HEK293 (cell line): ENCODE results near the gene TAAR6.
A peak's percentile ranks its signal among the peaks of the same experiment; 100 is the strongest.

ENCODE experiments used
- CTCF ChIA-PET: fragments of 350-600 bp; formaldehyde crosslinking; extraction: SDS; loops from one replicate; lab custom pipeline; 2021; ENCODE audit warnings: antibody characterized with exemption; lab: Yijun Ruan, JAX
- POLR2A ChIA-PET: fragments of 300-600 bp; formaldehyde crosslinking; extraction: SDS; loops from one replicate; lab custom pipeline; 2020; ENCODE audit warnings: antibody characterized with exemption, inconsistent platforms; lab: Yijun Ruan, JAX
- H3K27ac ChIP-seq: fragments of 200-500 bp; sonication (Bioruptor generic); 2 replicates; pipeline ENCODE4 v1.5.1; 2014; ENCODE audit warnings: low read depth, low read length, control low read depth, inconsistent platforms; ENCODE audit errors: extremely low read depth
- H3K36me3 ChIP-seq, 2 experiments: fragments of 200-500 bp in 1 of 2; sonication (Bioruptor generic) in 1 of 2; 1 replicate in 1 of 2; 2 replicates in 1 of 2; pipeline ENCODE4 v1.5.1; 2014 to 2017; ENCODE audit warnings: inconsistent platforms in 2 of 2, low read length in 2 of 2; ENCODE audit not compliant: control insufficient read depth in 2 of 2, insufficient read depth in 1 of 2
- H3K4me1 ChIP-seq: fragments of 200-500 bp; sonication (Bioruptor generic); 2 replicates; pipeline ENCODE4 v1.5.1; 2014; ENCODE audit warnings: mild to moderate bottlenecking, low read length, inconsistent platforms; ENCODE audit not compliant: control insufficient read depth, insufficient read depth
- H3K4me3 ChIP-seq: 2 replicates; pipeline ENCODE4 v1.5.1; 2011; ENCODE audit warnings: low read depth, mild to moderate bottlenecking, control low read depth, low read length, moderate library complexity
- H3K9me3 ChIP-seq: fragments of 200-500 bp; sonication (Bioruptor generic); 2 replicates; pipeline ENCODE4 v1.5.1; 2014; ENCODE audit warnings: low read depth, low read length, inconsistent platforms; ENCODE audit not compliant: control insufficient read depth, insufficient read depth
- HOXA7 ChIP-seq: sonication (generic); formaldehyde crosslinking; IDR thresholded peaks from 2 replicates; pipeline ENCODE4 v1.8.1; 2022; ENCODE audit warnings: missing genetic modification reagents, borderline replicate concordance
- HOXC10 ChIP-seq: sonication (generic); formaldehyde crosslinking; IDR thresholded peaks from 2 replicates; pipeline ENCODE4 v1.8.1; 2023; ENCODE audit warnings: mild to moderate bottlenecking, missing genetic modification reagents
- PRDM6 ChIP-seq: fragments of 450-650 bp; formaldehyde crosslinking; IDR thresholded peaks from 2 replicates; pipeline ENCODE4 v1.5.1; 2017; ENCODE audit warnings: missing biosample characterization, missing genetic modification characterization
- ZBTB10 ChIP-seq: fragments of 450-650 bp; formaldehyde crosslinking; IDR thresholded peaks from 2 replicates; pipeline ENCODE4 v1.5.1; 2016; ENCODE audit warnings: missing biosample characterization, missing genetic modification characterization
- ZNF184 ChIP-seq: fragments of 450-650 bp; IDR thresholded peaks from 2 replicates; pipeline ENCODE4 v1.5.1; 2018; ENCODE audit warnings: missing biosample characterization, mild to moderate bottlenecking, missing genetic modification characterization
- ZNF391 ChIP-seq: fragments of 450-650 bp; formaldehyde crosslinking; IDR thresholded peaks from 2 replicates; pipeline ENCODE4 v1.5.1; 2016; ENCODE audit warnings: low read depth, missing biosample characterization, missing genetic modification characterization, borderline replicate concordance
- ZNF404 ChIP-seq: fragments of 450-650 bp; formaldehyde crosslinking; IDR thresholded peaks from 2 replicates; pipeline ENCODE4 v1.5.1; 2017; ENCODE audit warnings: missing biosample characterization, missing genetic modification characterization
- ZNF426 ChIP-seq: fragments of 450-650 bp; formaldehyde crosslinking; IDR thresholded peaks from 2 replicates; pipeline ENCODE4 v1.5.1; 2017; ENCODE audit warnings: missing biosample characterization, missing genetic modification characterization, mild to moderate bottlenecking, inconsistent platforms, moderate library complexity
- ZNF473 ChIP-seq: fragments of 450-650 bp; formaldehyde crosslinking; IDR thresholded peaks from 2 replicates; pipeline ENCODE4 v1.5.1; 2017; ENCODE audit warnings: missing biosample characterization, missing genetic modification characterization
- ZNF658 ChIP-seq: fragments of 450-650 bp; formaldehyde crosslinking; IDR thresholded peaks from 2 replicates; pipeline ENCODE4; 2016; ENCODE audit warnings: missing biosample characterization, missing genetic modification characterization
- ZNF830 ChIP-seq: fragments of 450-650 bp; IDR thresholded peaks from 2 replicates; pipeline ENCODE4 v1.5.0; 2018; ENCODE audit warnings: missing biosample characterization, missing genetic modification characterization, low read depth, mild to moderate bottlenecking, moderate library complexity
- TF ChIP-seq, protein P1 (sequence below): sonication (generic); formaldehyde crosslinking; IDR thresholded peaks from 2 replicates; pipeline ENCODE4 v1.8.1; 2022; ENCODE audit warnings: mild to moderate bottlenecking, moderate library complexity, missing genetic modification reagents
- TF ChIP-seq, protein P2 (sequence below): fragments of 450-650 bp; formaldehyde crosslinking; IDR thresholded peaks from 2 replicates; pipeline ENCODE4 v1.5.1; 2016; ENCODE audit warnings: missing biosample characterization, missing genetic modification characterization
- TF ChIP-seq, protein P3 (sequence below): fragments of 450-650 bp; formaldehyde crosslinking; IDR thresholded peaks from 2 replicates; pipeline ENCODE4 v1.5.1; 2016; ENCODE audit warnings: missing biosample characterization, missing genetic modification characterization
- TF ChIP-seq, protein P4 (sequence below): fragments of 450-650 bp; formaldehyde crosslinking; IDR thresholded peaks from 2 replicates; pipeline ENCODE4 v1.5.1; 2017; ENCODE audit warnings: missing biosample characterization, missing genetic modification characterization

TAAR6 gene

DNA sequence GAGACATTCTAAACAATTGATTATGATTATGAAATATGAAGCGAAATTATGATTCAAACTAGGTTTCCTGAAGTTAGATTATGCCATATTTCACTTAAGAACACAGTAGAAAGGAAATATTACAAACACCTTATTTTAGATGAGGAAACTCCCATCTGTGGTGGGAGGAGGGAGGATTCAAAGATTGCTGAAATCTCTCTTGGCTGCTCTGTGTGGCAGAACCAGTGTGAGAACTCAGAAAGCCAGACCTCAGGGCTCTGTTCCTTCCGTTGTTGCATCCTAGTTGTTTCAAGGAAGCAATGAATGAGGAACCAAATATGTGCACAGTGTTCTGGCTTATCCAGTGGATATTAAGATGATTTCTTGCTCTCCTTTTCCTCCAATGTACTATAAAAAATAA, 17.3 kb downstream of the TAAR6 start (continued):
- no peak for TF ChIP-seq HOXA7 (CRISPR knock-in tag)

GRCh38 chr6:132589454-132589853, 19.3 kb downstream of the TAAR6 start, which contains the start of gene TAAR5:
TSS of gene TAAR5 (minus strand) at chr6:132589741. CDS start at chr6:132589686, 55 bp downstream.
- ChIA-PET CTCF (interaction anchor here (0.6 to 1.3 kb wide), 3 partner anchors 9 to 310 kb away, joined by 3 to 4 read pairs (median 3); no protein-coding TSS in a partner anchor), POLR2A (no interaction called here)
- Histone ChIP-seq H3K9me3 (no peaks in the 10 kb centered on the region), H3K4me1 (no peaks in the 10 kb centered on the region), H3K36me3 (no peaks in the 10 kb centered on the region), H3K4me3 (no peak within 1 kb of the TSS), H3K27ac (no peak within 1 kb of the TSS)
- TF ChIP-seq, protein P1, sequence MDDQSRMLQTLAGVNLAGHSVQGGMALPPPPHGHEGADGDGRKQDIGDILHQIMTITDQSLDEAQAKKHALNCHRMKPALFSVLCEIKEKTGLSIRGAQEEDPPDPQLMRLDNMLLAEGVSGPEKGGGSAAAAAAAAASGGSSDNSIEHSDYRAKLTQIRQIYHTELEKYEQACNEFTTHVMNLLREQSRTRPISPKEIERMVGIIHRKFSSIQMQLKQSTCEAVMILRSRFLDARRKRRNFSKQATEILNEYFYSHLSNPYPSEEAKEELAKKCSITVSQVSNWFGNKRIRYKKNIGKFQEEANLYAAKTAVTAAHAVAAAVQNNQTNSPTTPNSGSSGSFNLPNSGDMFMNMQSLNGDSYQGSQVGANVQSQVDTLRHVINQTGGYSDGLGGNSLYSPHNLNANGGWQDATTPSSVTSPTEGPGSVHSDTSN (CRISPR knock-in tag), result no peak
- TF ChIP-seq, protein P2, sequence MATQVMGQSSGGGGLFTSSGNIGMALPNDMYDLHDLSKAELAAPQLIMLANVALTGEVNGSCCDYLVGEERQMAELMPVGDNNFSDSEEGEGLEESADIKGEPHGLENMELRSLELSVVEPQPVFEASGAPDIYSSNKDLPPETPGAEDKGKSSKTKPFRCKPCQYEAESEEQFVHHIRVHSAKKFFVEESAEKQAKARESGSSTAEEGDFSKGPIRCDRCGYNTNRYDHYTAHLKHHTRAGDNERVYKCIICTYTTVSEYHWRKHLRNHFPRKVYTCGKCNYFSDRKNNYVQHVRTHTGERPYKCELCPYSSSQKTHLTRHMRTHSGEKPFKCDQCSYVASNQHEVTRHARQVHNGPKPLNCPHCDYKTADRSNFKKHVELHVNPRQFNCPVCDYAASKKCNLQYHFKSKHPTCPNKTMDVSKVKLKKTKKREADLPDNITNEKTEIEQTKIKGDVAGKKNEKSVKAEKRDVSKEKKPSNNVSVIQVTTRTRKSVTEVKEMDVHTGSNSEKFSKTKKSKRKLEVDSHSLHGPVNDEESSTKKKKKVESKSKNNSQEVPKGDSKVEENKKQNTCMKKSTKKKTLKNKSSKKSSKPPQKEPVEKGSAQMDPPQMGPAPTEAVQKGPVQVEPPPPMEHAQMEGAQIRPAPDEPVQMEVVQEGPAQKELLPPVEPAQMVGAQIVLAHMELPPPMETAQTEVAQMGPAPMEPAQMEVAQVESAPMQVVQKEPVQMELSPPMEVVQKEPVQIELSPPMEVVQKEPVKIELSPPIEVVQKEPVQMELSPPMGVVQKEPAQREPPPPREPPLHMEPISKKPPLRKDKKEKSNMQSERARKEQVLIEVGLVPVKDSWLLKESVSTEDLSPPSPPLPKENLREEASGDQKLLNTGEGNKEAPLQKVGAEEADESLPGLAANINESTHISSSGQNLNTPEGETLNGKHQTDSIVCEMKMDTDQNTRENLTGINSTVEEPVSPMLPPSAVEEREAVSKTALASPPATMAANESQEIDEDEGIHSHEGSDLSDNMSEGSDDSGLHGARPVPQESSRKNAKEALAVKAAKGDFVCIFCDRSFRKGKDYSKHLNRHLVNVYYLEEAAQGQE (tag by site-specific recombination), result peak; percentile 73

GRCh38 chr6:132590362-132590761, 20.2 kb downstream of the TAAR6 start:
- Histone ChIP-seq H3K9me3 (no peaks in the 10 kb centered on the region), H3K4me1 (no peaks in the 10 kb centered on the region), H3K4me3 (no peak overlapping the region), H3K36me3 (no peaks in the 10 kb centered on the region), H3K27ac (no peak overlapping the region)
- ChIA-PET POLR2A (no interaction called here), CTCF (interaction anchor here (0.6 to 1.3 kb wide), 3 partner anchors 9 to 311 kb away, joined by 3 to 4 read pairs (median 3); no protein-coding TSS in a partner anchor)
- no peak for TF ChIP-seq ZNF658 (tag by site-specific recombination)
- TF ChIP-seq, protein P3, sequence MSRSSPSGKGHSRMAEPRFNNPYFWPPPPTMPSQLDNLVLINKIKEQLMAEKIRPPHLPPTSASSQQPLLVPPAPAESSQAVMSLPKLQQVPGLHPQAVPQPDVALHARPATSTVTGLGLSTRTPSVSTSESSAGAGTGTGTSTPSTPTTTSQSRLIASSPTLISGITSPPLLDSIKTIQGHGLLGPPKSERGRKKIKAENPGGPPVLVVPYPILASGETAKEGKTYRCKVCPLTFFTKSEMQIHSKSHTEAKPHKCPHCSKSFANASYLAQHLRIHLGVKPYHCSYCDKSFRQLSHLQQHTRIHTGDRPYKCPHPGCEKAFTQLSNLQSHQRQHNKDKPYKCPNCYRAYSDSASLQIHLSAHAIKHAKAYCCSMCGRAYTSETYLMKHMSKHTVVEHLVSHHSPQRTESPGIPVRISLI (tag by site-specific recombination), result no peak
- no peak for TF ChIP-seq ZNF426
- TF ChIP-seq, protein P4, sequence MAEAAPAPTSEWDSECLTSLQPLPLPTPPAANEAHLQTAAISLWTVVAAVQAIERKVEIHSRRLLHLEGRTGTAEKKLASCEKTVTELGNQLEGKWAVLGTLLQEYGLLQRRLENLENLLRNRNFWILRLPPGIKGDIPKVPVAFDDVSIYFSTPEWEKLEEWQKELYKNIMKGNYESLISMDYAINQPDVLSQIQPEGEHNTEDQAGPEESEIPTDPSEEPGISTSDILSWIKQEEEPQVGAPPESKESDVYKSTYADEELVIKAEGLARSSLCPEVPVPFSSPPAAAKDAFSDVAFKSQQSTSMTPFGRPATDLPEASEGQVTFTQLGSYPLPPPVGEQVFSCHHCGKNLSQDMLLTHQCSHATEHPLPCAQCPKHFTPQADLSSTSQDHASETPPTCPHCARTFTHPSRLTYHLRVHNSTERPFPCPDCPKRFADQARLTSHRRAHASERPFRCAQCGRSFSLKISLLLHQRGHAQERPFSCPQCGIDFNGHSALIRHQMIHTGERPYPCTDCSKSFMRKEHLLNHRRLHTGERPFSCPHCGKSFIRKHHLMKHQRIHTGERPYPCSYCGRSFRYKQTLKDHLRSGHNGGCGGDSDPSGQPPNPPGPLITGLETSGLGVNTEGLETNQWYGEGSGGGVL (tag by site-specific recombination), result no peak
- no peak for TF ChIP-seq ZNF404
- no peak for TF ChIP-seq ZNF830 (tag by site-specific recombination)
- TF ChIP-seq ZBTB10, result no peak
- TF ChIP-seq HOXC10 (CRISPR knock-in tag), result no peak
- TF ChIP-seq, protein P2 (tag by site-specific recombination), result no peak
- TF ChIP-seq ZNF391, result no peak
- TF ChIP-seq ZNF473 (tag by site-specific recombination), result no peak
- TF ChIP-seq ZNF184 (tag by site-specific recombination), result no peak
- no peak for TF ChIP-seq PRDM6
